ENCODE data around the gene CDK14. TPM values are rescaled to one million over a fixed set of nuclear protein-coding genes. Genes with fewer than 3 reads are reported as not detected.
"Not testable (repeated sequence)": the region's sequence is repeated elsewhere in the genome, so short reads cannot be mapped to it uniquely, and the experiment has no call there.

CDK14 gene
- total RNA-seq, 2 experiments from 2014 or later = not detected

GRCh38 chr7:90900628-90901356 is 304.7 kb downstream of the CDK14 start:
- H3K9me3 Mint-ChIP-seq = no peaks in the 10 kb centered on the region
- no peak for DNase-seq
- POLR2A ChIA-PET = no interaction called here
- H3K27me3 Mint-ChIP-seq = no peaks in the 10 kb centered on the region
- no peaks in the 10 kb centered on the region for H3K4me1 Mint-ChIP-seq
- H3K4me3 Mint-ChIP-seq = no peak overlapping the region
- no peak overlapping the region for H3K27ac Mint-ChIP-seq
- CTCF ChIA-PET = no interaction called here
- no peaks in the 10 kb centered on the region for H3K36me3 Mint-ChIP-seq (ENCODE audit: low read depth)

- Mint-ChIP-seq H3K27me3 (no peaks in the 10 kb centered on the region), H3K27ac (no peak overlapping the region), H3K4me3 (no peak overlapping the region), H3K9me3 (no peaks in the 10 kb centered on the region), H3K4me1 (no peaks in the 10 kb centered on the region), H3K36me3 (ENCODE audit: low read depth) (no peaks in the 10 kb centered on the region)
- CTCF ChIA-PET = no interaction called here
- POLR2A ChIA-PET = no interaction called here
- DNase-seq = no peak
These were observed 307.7 kb downstream of the CDK14 start for GRCh38 chr7:90903841-90904240.

GRCh38 chr7:90910136-90910535 is 314.0 kb downstream of the CDK14 start:
- Mint-ChIP-seq H3K4me1 (no peaks in the 10 kb centered on the region), H3K36me3 (ENCODE audit: low read depth) (no peaks in the 10 kb centered on the region), H3K27me3 (no peaks in the 10 kb centered on the region), H3K9me3 (no peaks in the 10 kb centered on the region), H3K27ac (no peak overlapping the region), H3K4me3 (no peak overlapping the region)
- CTCF ChIA-PET = no interaction called here
- DNase-seq = no peak
- POLR2A ChIA-PET = no interaction called here

- CTCF ChIA-PET = no interaction called here
- no peaks in the 10 kb centered on the region for H3K27me3 Mint-ChIP-seq
- H3K4me1 Mint-ChIP-seq = no peaks in the 10 kb centered on the region
These were observed 320.2 kb downstream of the CDK14 start for GRCh38 chr7:90916319-90916718.

GRCh38 chr7:90917539-90917938 is 321.4 kb downstream of the CDK14 start:
- no peak overlapping the region for H3K27ac Mint-ChIP-seq
- ChIA-PET CTCF (no interaction called here), POLR2A (no interaction called here)
- H3K4me3 Mint-ChIP-seq = no peak overlapping the region
- DNase-seq = no peak
- H3K4me1 Mint-ChIP-seq = no peaks in the 10 kb centered on the region
- H3K36me3 Mint-ChIP-seq (ENCODE audit: low read depth) = no peaks in the 10 kb centered on the region
- H3K27me3 Mint-ChIP-seq = no peaks in the 10 kb centered on the region
- no peaks in the 10 kb centered on the region for H3K9me3 Mint-ChIP-seq

More at GRCh38 chr7:90916319-90916718, 320.2 kb downstream of the CDK14 start:
- POLR2A ChIA-PET = no interaction called here
- Mint-ChIP-seq H3K9me3 (no peaks in the 10 kb centered on the region), H3K27ac (no peak overlapping the region), H3K36me3 (ENCODE audit: low read depth) (no peaks in the 10 kb centered on the region), H3K4me3 (no peak overlapping the region)
- DNase-seq = no peak

GRCh38 chr7:90918303-90918702 is 322.2 kb downstream of the CDK14 start:
- POLR2A ChIA-PET = no interaction called here
- H3K27me3 Mint-ChIP-seq = no peaks in the 10 kb centered on the region
- no peak overlapping the region for H3K4me3 Mint-ChIP-seq
- no peaks in the 10 kb centered on the region for H3K9me3 Mint-ChIP-seq
- H3K4me1 Mint-ChIP-seq = no peaks in the 10 kb centered on the region
- no peak for DNase-seq
- CTCF ChIA-PET = no interaction called here
- H3K36me3 Mint-ChIP-seq (ENCODE audit: low read depth) = no peaks in the 10 kb centered on the region
- no peak overlapping the region for H3K27ac Mint-ChIP-seq

GRCh38 chr7:90919816-90920215 is 323.7 kb downstream of the CDK14 start:
- Mint-ChIP-seq H3K4me1 (no peaks in the 10 kb centered on the region), H3K9me3 (no peaks in the 10 kb centered on the region), H3K36me3 (ENCODE audit: low read depth) (no peaks in the 10 kb centered on the region), H3K4me3 (no peak overlapping the region), H3K27ac (no peak overlapping the region), H3K27me3 (no peaks in the 10 kb centered on the region)
- CTCF ChIA-PET = no interaction called here
- no peak for DNase-seq
- POLR2A ChIA-PET = no interaction called here

GRCh38 chr7:90920336-90920735 is 324.2 kb downstream of the CDK14 start:
- ChIA-PET CTCF (no interaction called here), POLR2A (no interaction called here)
- no peaks in the 10 kb centered on the region for H3K4me1 Mint-ChIP-seq
- no peaks in the 10 kb centered on the region for H3K9me3 Mint-ChIP-seq
- no peaks in the 10 kb centered on the region for H3K27me3 Mint-ChIP-seq
- no peak overlapping the region for H3K4me3 Mint-ChIP-seq
- no peak for DNase-seq
- no peaks in the 10 kb centered on the region for H3K36me3 Mint-ChIP-seq (ENCODE audit: low read depth)
- no peak overlapping the region for H3K27ac Mint-ChIP-seq

- H3K27me3 Mint-ChIP-seq = no peaks in the 10 kb centered on the region
- ChIA-PET POLR2A (no interaction called here), CTCF (no interaction called here)
- H3K36me3 Mint-ChIP-seq (ENCODE audit: low read depth) = no peaks in the 10 kb centered on the region
- DNase-seq = no peak
- no peak overlapping the region for H3K4me3 Mint-ChIP-seq
- no peak overlapping the region for H3K27ac Mint-ChIP-seq
- no peaks in the 10 kb centered on the region for H3K4me1 Mint-ChIP-seq
- H3K9me3 Mint-ChIP-seq = peaks cover 3% of the 10 kb centered on the region
These were observed 327.4 kb downstream of the CDK14 start for GRCh38 chr7:90923541-90923997.

GRCh38 chr7:90928700-90929424 is 332.7 kb downstream of the CDK14 start:
- H3K36me3 Mint-ChIP-seq (ENCODE audit: low read depth); H3K27me3 Mint-ChIP-seq; H3K4me1 Mint-ChIP-seq; DNase-seq; H3K27ac Mint-ChIP-seq; H3K9me3 Mint-ChIP-seq; CTCF ChIA-PET; H3K4me3 Mint-ChIP-seq; POLR2A ChIA-PET: not testable (repeated sequence)

- Mint-ChIP-seq H3K27ac (no peak overlapping the region), H3K36me3 (ENCODE audit: low read depth) (no peaks in the 10 kb centered on the region), H3K4me1 (no peaks in the 10 kb centered on the region), H3K4me3 (no peak overlapping the region), H3K9me3 (peaks cover 3% of the 10 kb centered on the region), H3K27me3 (no peaks in the 10 kb centered on the region)
- POLR2A ChIA-PET = interaction anchor here (1.7 kb wide), 1 partner anchor 11 kb away, joined by 4 read pairs; no protein-coding TSS in a partner anchor
- CTCF ChIA-PET = no interaction called here
- no peak for DNase-seq
These were observed 336.1 kb downstream of the CDK14 start for GRCh38 chr7:90931986-90932916.

GRCh38 chr7:90933041-90933440 is 336.9 kb downstream of the CDK14 start:
- Mint-ChIP-seq H3K36me3 (ENCODE audit: low read depth) (no peaks in the 10 kb centered on the region), H3K27ac (no peak overlapping the region), H3K9me3 (no peaks in the 10 kb centered on the region), H3K27me3 (no peaks in the 10 kb centered on the region), H3K4me1 (no peaks in the 10 kb centered on the region), H3K4me3 (no peak overlapping the region)
- DNase-seq = no peak
- ChIA-PET POLR2A (interaction anchor here (1.7 kb wide), 1 partner anchor 10 kb away, joined by 4 read pairs; no protein-coding TSS in a partner anchor), CTCF (no interaction called here)

GRCh38 chr7:90933984-90934383 is 337.9 kb downstream of the CDK14 start:
- ChIA-PET POLR2A (interaction anchor here (1.7 kb wide), 1 partner anchor 9 kb away, joined by 4 read pairs; no protein-coding TSS in a partner anchor), CTCF (no interaction called here)
- Mint-ChIP-seq H3K27me3 (no peaks in the 10 kb centered on the region), H3K9me3 (no peaks in the 10 kb centered on the region), H3K4me1 (no peaks in the 10 kb centered on the region), H3K4me3 (no peak overlapping the region), H3K27ac (no peak overlapping the region), H3K36me3 (ENCODE audit: low read depth) (no peaks in the 10 kb centered on the region)
- DNase-seq = no peak
